ENCODE results near the gene MTA1.

Gene MTA1

DNA sequence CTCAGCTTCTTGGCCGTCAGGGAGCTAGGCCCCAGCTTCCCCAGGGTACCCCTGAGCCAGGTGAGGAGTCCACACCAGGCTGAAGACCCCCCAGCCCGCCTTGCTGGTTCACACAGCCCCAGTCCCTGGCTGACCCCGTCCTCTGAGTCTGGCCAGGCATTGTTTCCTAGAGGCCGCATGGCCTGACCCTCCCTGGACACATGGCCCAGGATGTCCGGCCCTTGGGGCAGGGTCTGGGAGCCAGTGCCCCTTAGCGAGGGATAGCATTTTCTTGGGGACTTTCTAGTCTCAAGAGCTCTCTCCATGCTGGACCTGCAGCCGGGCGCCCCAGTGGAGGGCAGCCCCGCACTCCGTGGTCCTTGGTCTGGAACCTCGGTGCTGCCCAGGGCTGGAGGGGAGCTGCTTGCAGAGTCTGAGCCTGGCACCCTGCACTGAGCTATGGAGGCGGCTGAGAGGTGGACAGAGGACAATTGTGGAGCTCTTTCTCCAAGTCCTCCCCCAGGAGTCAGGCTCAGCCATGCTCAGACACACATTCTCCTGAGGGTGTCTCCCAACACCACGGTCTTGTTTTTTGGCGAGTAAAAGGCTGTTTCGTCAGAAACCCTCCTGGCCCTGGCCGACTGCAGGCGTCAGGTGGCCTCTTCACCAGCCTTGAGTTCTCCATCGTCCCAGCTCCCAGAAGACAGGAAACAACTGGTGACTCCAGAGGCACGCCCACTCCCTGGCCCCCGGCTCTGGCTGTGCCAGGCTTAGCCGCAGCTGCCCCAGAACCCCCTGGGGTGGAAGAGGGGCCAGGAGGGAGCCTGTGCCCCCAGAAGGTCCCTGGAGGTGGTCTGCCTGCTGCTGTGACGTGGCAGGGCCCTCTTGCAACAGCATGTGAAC lies 37.4 kb downstream of the MTA1 start:
- no peak for DNase-seq

DNA sequence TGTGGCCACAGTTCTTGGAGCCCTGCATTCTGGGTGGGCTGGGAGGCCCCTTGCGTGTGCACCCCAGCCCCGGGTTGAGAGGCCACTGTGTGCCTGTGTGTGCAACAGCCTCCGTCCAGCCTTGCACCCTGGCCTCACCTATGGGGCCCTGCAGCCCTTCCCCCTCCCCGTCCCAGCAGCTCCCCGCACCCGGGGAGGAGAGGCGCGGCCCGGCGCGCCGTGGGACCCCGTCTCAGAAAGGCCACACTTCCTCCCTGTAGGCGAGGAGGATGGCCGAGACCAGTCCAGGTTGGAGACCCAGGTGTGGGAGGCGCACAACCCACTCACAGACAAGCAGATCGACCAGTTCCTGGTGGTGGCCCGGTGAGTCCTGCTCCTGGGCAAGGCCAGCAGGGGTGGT lies 38.4 kb downstream of the MTA1 start:
- no peak for DNase-seq

- DNase-seq, result no peak
These were observed 38.9 kb downstream of the MTA1 start for GRCh38 chr14:105458571-105458970.

GRCh38 chr14:105460116-105460515 lies 40.5 kb downstream of the MTA1 start:
- no peak for DNase-seq

- DNase-seq, result no peak
These were observed 41.0 kb downstream of the MTA1 start for GRCh38 chr14:105460616-105461015.

DNA sequence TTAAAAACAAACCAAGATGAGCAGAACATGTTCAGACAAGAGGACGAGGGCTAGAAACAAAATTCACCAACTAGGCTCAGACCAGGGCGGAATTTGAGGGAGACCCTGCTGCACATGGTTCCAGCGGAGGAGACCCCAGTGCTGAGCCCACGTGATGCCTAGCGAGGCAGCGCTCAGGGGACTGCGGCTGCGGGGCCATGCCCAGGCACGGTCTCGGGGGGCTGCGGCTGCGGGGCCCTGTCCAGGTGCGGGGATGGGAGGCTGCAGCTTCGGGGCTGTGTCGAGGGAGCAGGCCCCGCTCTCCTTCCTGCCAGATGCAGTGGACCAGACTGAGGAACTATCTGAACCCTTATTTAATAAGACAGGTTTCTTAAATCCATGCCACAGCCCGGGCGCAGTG lies 42.3 kb downstream of the MTA1 start:
- no peak for DNase-seq

- DNase-seq, result no peak
These were observed 44.9 kb downstream of the MTA1 start for GRCh38 chr14:105464501-105464900.

DNA sequence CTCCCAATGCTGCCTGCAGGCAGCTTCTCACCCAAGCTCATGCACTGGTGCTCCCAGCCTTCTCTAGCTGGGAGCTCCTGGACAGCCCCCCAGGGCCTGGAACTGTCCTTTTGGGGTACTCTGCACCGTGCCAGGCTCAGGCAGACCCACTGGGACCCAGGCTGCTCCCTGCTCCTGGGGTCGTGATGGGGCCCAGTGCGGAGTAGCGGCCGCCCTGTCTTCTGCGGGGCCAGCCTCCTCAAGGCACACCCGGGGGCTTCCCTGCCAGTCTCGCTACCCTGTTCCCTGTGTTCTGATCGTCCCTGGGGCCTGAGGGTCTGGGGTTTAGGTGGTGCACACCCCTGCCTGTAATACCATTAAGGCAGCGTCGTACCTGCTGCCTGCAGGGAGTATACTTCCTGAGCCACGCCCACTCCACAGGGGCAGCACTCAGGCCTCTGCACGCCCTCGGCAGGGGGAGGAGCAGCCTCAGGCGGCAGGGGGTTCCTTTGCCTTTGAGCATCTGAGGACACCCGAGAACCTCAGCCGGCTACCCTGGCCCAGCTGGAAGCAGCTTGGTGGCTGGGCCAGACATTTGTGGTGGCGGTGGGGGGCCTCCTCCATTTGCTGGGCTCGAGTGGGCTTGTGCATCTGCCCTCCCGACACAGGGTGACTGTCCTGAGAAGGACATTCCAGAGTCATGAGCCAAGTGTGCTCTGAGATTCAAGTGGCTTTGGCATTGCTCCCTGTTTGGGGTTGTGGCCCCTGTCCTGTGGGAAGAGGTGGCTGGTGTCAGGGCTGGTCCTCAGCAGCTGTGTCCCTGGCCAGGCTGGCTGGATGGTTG lies 45.8 kb downstream of the MTA1 start:
- DNase-seq, result no peak

DNA sequence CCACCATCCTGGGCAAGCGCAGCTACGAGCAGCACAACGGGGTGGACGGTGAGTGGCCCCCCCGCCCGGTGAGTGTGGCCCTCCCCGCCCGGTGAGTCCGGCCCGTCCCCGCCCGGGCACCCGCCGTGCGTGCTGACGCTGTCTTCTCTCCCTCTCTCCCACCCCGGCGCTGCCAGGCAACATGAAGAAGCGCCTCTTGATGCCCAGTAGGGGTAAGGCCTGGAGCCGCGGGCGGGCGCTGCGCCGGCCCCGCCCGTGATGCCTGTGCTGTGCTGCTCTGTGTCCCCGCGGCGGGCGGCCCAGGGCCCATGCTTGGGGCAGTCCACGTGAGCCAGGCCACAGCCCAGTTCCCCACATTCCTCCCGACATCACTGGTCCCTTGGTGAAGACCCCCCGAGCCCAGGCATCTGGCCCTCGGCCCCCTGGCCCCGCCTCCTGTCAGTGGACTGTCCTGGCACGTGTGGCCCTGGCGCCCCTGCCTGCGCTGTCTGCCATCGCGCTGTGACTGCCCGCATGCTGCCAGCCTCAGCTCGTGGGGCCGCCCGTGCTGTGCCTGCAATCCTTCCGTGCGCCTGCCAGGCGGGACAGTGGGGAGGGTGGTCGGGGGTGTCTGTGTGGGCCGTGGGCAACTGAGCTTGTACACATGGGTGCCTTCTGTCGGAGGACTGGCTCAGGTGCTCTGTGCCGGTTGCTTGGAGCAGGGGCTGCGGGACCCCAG lies 47.1 kb downstream of the MTA1 start:
- DNase-seq, result no peak

DNA sequence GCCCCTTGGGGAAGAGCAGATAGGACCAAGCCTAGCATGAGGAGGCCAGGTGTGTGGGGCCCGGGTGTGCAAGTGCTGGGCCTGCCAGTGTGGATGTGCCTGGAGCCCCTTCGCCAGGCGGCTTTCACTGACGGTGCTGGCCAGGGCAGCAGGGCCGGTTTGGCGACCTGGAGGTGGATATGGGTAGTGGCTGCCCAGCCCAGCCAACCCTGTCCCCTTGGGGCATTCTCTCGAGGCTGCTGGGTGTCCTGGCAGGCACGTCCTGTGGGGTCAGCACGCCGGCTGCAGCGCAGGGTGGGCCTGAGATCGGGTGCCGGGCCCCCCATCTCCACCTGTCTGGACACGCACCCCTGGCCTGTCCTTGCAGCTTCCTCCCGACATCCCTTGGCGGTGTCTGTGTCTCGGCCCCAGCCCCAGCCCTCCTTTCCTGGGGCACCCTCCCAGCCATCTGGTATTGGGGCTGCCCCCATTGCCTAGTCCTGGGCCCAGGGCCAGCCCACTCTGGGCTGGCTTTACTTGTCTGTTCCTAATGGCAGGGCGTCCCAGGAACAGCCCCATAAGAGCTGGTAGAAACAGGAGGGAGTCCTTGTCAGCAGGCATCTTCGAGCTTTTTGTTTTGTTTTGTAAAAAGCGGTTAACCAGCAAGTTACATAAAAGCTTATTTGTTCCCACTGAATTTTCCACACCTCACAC lies 47.8 kb downstream of the MTA1 start:
- DNase-seq, result no peak

DNA sequence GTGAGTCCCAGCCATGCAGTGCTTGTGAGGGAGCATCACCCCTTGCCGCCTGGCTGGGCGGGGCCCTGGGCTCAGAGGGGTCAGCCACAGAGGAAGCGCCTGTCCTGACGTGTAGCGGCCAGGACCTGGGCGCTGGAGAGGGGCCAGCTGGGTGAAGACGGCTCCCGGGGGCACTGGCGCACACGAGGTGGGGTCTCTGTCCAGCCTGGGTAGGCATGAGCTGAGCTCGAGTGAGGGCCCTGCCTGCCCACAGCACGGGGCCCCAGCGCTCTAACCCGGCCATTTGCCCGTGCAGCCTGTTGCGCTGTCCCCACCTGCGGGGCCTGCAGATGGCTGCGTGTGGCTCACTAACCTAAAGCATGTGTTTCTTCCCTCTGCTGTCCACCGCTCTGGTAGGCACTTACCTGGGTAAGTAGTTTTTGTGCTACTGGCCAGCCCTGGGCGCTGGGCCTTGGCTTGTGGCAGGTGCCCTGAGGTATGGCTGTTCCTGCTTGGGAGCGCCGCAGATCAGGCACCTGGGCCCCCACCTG lies 48.4 kb downstream of the MTA1 start:
- no peak for DNase-seq

DNA sequence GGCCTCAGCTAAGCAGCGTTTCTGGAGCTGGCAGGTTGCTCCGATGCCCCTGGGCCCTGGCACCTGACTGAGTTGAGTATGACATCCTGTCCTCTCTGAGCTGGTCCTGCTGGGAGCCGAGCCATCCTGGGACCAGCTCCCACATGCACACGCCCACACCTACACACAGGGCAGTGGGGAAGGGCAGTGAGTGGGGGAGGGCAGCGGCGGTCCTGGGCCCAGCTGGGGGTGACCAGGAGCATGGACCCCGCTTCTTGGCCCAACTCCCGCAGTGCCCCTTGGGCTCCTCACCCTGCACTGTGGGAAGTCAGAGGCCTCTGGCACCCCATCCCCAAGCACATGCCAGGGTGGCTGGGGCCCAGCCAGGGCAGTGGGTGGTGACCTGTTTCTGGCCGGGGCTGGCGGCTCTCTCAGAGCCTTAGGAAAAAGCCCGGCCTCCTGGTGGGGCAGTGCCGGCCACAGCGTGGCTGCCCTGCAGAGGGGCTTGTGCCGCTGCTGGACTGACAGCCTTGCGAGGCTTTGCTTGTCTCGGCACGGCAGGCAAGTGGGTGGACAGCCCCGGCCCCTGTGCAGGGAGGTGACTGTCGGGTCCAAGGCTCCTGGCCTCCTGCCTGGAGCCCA lies 49.1 kb downstream of the MTA1 start:
- peak in 10 of 56 donors; percentile 19 to 52 (median 36) for DNase-seq

GRCh38 chr14:105469456-105470349 lies 50.1 kb downstream of the MTA1 start:
- no peak for DNase-seq

DNA sequence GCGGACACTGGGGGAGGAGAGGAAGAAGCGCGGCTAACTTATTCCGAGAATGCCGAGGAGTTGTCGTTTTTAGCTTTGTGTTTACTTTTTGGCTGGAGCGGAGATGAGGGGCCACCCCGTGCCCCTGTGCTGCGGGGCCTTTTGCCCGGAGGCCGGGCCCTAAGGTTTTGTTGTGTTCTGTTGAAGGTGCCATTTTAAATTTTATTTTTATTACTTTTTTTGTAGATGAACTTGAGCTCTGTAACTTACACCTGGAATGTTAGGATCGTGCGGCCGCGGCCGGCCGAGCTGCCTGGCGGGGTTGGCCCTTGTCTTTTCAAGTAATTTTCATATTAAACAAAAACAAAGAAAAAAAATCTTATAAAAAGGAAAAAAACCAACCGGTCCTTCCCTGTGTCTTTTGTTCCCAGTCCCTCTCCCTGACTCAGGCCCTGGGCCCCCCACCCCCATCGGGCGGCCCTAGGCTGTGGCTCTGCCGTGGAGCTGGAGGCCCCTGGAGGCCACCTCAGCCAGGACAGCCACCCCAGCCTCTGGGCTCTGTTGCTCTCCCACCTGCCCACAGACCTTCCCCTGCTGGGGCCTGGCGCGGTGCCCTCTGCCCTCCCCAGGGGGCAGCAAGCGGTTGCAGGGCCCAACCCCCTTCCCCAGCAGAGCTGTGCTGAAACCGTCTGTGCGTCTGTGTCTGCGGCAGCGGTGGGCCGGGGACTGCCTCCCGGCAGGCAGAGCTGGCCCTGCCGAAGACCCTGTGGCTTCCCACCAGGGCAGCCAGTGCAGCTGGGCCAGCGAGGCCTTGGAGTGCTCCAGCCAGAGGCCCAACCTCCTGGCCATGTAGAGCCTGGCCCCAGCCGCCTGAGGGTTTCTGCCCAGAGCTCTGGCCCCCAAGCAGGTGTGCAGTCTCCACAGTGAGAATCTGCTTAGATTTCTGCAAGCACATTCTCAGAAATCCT lies 51.0 kb downstream of the MTA1 start:
- no peak for DNase-seq

DNA sequence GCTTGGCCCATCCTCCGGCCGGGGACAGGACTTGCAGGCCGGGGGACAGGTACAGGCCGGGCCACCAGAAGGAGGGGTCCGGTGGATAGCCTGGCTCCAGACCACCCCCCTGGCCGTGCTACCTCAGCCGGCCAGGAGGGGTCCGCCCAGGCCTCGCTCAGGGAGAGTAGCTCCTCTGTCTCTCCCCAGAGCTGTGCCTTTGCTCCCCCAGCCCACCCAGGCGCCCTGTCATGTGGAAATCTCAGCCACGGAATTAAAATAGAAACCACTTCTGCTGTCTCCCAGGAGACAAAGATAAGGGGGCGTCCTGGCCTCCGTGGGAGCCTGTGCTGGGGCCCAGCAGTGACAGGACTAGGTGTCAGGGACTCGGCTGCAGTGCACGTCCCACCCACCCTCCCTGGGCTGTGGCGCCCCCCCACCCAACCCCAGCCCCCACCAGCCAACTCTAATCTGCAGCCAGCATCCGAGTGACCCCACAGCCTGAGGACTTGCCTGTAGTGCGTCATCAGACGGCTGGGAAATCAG lies 51.7 kb downstream of the MTA1 start:
- DNase-seq, result peak in 27 of 56 donors; percentile 13 to 65 (median 37)

GRCh38 chr14:105471823-105472485 lies 52.3 kb downstream of the MTA1 start:
- no peak for DNase-seq

DNA sequence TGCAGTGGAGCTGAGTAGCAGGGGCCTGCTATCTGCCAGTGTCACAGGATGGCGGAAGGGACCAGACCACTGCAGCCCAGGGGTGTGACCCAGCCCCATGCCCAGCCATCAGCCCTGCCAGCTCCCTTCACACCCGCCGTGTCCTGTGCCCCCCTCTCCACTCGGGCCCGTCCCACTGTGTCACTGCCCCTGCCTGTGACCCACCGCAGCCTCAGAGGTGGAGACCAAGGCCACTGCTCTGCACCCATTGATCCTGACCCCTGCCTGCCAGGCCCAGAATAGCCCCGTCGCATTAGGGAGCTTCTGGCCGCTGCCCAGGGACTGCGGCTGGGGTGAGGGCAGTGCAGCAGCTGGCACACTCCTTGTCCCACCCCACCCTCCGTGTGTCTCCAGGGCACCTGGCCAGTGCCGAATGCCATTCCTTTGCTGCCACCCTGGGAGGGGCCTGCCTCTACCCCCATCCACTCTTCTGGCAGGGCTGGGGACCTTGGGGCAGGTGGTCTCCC lies 52.9 kb downstream of the MTA1 start:
- no peak for DNase-seq

All from nucleus accumbens (tissue), 56 donors.